AG04450 (cell line): ENCODE results near the gene PTGER4. TPM values are rescaled to one million over a fixed set of nuclear protein-coding genes. Genes with fewer than 3 reads are reported as not detected.

Experiments
- CTCF ChIA-PET: fragments of 300-600, 350-600 bp; formaldehyde crosslinking; extraction: SDS; loops from one replicate; lab custom pipeline; 2022; ENCODE audit warnings: antibody characterized with exemption, inconsistent platforms; lab: Charles Lee
- POLR2A ChIA-PET: fragments of 350-600 bp; formaldehyde crosslinking; extraction: SDS; loops from one replicate; lab custom pipeline; 2021; ENCODE audit warnings: antibody characterized with exemption, inconsistent platforms; lab: Yijun Ruan, JAX
- DNase-seq: peaks from one replicate; pipeline ENCODE4 v3.0.0-alpha.2; 2011; ENCODE audit warnings: low read depth, low spot score
- H3K27ac ChIP-seq: one replicate; pipeline ENCODE4 v1.5.1; 2012; ENCODE audit warnings: low read depth, low read length, control low read depth
- H3K27me3 ChIP-seq: one replicate; pipeline ENCODE4 v1.6.0; 2012; ENCODE audit warnings: low read length; ENCODE audit not compliant: control insufficient read depth, insufficient read depth
- H3K4me3 ChIP-seq: 2 replicates; pipeline ENCODE4 v1.5.1; 2011; ENCODE audit warnings: mild to moderate bottlenecking, low read depth, low read length, control low read depth
- H3K9me3 ChIP-seq: 2 replicates; pipeline ENCODE4 v1.5.1; 2012; ENCODE audit warnings: low read length; ENCODE audit not compliant: control insufficient read depth, insufficient read depth
- polyA plus RNA-seq: library from polyadenylated mRNA; depleted of rRNA; stranded (reverse); fragments of >200 nt; gene quantifications from 2 replicates; pipeline ENCODE4 v1.2.3, GENCODE V29; 2011
- TF ChIP-seq, protein P1 (sequence below): IDR thresholded peaks from 2 replicates; pipeline ENCODE4 v1.5.1; 2011; ENCODE audit warnings: low read depth, low read length, control low read depth, inconsistent platforms

Gene PTGER4
- polyA plus RNA-seq, 1 experiment: 6.2 TPM

GRCh38 chr5:40689438-40689837, 9.7 kb downstream of the PTGER4 start:
- TF ChIP-seq, protein P1, sequence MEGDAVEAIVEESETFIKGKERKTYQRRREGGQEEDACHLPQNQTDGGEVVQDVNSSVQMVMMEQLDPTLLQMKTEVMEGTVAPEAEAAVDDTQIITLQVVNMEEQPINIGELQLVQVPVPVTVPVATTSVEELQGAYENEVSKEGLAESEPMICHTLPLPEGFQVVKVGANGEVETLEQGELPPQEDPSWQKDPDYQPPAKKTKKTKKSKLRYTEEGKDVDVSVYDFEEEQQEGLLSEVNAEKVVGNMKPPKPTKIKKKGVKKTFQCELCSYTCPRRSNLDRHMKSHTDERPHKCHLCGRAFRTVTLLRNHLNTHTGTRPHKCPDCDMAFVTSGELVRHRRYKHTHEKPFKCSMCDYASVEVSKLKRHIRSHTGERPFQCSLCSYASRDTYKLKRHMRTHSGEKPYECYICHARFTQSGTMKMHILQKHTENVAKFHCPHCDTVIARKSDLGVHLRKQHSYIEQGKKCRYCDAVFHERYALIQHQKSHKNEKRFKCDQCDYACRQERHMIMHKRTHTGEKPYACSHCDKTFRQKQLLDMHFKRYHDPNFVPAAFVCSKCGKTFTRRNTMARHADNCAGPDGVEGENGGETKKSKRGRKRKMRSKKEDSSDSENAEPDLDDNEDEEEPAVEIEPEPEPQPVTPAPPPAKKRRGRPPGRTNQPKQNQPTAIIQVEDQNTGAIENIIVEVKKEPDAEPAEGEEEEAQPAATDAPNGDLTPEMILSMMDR: no peak
- DNase-seq: peak; percentile 83
- POLR2A ChIA-PET: interaction anchor here (1.1 kb wide), 1 partner anchor 973 kb away, joined by 3 read pairs; no protein-coding TSS in a partner anchor
- CTCF ChIA-PET: interaction anchor here (0.6 to 3.9 kb wide), 7 partner anchors 27 to 1111 kb away, joined by 3 to 53 read pairs (median 6); no protein-coding TSS in a partner anchor
- Histone ChIP-seq H3K27me3 (no peaks in the 10 kb centered on the region), H3K9me3 (peaks cover 5% of the 10 kb centered on the region; the same call in 1 of the 2 replicates), H3K4me3 (no peak overlapping the region), H3K27ac (no peak overlapping the region)

DNA sequence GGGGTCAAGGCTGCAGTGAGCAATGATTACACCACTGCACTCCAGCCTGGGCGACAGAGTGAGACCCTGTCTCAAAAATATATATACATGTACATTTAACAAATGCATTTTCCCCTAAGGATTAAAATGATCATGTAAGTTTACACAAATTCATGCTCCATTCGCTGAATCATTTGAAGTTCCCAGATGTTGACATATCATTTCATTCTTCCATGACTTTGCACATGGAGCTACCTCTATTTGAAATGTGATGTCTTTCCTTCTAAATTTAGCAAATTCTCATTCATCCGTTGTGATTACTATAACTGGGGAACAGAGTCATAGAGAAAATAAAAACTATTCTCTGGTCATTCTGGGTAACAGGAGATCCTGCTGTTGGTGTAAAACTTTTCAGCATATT, 10.6 kb downstream of the PTGER4 start:
- ChIA-PET POLR2A (no interaction called here), CTCF (interaction anchor here (1.5 to 3.9 kb wide), 2 partner anchors 976 to 1111 kb away, joined by 6 to 53 read pairs; no protein-coding TSS in a partner anchor)
- Histone ChIP-seq H3K27ac (peak overlapping the region; percentile 34), H3K4me3 (no peak overlapping the region), H3K9me3 (peaks cover 5% of the 10 kb centered on the region; the same call in 1 of the 2 replicates), H3K27me3 (no peaks in the 10 kb centered on the region)
- TF ChIP-seq, protein P1: no peak
- DNase-seq: no peak

DNA sequence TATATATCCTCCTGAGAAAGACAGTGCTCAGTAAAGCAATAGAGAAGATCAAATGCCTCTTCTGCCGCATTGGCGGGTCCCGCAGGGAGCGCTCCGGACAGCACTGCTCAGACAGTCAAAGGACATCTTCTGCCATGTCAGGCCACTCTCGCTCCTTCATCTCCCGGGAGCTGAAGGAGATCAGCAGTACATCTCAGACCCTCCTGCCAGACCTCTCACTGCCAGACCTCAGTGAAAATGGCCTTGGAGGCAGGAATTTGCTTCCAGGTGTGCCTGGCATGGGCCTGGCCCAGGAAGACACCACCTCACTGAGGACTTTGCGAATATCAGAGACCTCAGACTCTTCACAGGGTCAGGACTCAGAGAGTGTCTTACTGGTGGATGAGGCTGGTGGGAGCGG, 12.2 kb downstream of the PTGER4 start:
- Histone ChIP-seq H3K27ac (no peak overlapping the region), H3K4me3 (no peak overlapping the region), H3K9me3 (peaks cover 5% of the 10 kb centered on the region; the same call in 1 of the 2 replicates), H3K27me3 (no peaks in the 10 kb centered on the region)
- TF ChIP-seq, protein P1: no peak
- ChIA-PET CTCF (interaction anchor here (0.6 to 3.9 kb wide), 3 partner anchors 743 to 1113 kb away, joined by 4 to 53 read pairs (median 5); no protein-coding TSS in a partner anchor), POLR2A (no interaction called here)
- no peak for DNase-seq

DNA sequence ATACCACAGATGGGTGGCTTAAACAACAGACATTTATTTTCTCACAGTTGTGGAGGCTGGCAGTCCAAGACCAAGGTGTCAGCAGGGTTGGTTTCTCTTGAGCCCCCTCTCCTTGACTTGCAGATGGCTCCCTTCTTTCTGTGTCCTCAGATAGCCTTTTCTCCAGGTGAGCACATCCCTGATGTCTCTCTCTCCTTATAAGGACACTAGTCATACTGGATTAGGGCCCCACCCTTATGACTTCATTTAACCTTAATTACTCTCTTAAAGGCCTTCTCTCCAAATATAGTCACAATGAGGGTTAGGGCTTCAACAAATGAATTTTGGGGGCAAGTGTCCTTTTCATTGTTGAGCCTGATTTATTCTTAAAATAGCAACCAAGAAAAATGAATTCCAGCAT, 14.7 kb downstream of the PTGER4 start:
- ChIA-PET POLR2A (no interaction called here), CTCF (no interaction called here)

More for the DNA sequence above, 14.7 kb downstream of the PTGER4 start:
- TF ChIP-seq, protein P1: no peak
- peaks cover 5% of the 10 kb centered on the region; the same call in 1 of the 2 replicates for H3K9me3 ChIP-seq
- no peak for DNase-seq
- no peak overlapping the region for H3K27ac ChIP-seq
- H3K4me3 ChIP-seq: no peak overlapping the region
- no peaks in the 10 kb centered on the region for H3K27me3 ChIP-seq
